Middle frontal gyrus (tissue), 1 donor: ENCODE measurements around the gene FAM131B.

Experiments
- DNase-seq: peaks from one replicate; pipeline ENCODE4 v3.0.0-alpha.2; 2015; ENCODE audit warnings: low spot score; ENCODE audit errors: extremely low spot score

Gene FAM131B

DNA sequence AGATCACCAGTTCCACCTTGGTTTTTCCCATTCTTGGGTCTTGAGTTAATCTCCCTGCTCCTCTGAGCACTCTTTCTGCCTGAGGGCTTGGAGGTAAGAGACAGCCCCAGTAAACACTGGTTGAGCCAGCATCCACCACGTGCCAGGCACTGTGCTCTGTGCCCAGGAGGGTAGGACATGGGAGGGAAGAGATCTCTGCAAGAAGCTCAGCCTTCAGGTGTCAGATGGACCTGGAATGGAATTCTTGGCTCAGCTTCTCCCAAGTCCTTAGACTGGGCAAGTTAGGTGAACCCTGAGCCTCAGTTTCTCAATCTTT, 21.1 kb upstream of the FAM131B start:
- no peak for DNase-seq

DNA sequence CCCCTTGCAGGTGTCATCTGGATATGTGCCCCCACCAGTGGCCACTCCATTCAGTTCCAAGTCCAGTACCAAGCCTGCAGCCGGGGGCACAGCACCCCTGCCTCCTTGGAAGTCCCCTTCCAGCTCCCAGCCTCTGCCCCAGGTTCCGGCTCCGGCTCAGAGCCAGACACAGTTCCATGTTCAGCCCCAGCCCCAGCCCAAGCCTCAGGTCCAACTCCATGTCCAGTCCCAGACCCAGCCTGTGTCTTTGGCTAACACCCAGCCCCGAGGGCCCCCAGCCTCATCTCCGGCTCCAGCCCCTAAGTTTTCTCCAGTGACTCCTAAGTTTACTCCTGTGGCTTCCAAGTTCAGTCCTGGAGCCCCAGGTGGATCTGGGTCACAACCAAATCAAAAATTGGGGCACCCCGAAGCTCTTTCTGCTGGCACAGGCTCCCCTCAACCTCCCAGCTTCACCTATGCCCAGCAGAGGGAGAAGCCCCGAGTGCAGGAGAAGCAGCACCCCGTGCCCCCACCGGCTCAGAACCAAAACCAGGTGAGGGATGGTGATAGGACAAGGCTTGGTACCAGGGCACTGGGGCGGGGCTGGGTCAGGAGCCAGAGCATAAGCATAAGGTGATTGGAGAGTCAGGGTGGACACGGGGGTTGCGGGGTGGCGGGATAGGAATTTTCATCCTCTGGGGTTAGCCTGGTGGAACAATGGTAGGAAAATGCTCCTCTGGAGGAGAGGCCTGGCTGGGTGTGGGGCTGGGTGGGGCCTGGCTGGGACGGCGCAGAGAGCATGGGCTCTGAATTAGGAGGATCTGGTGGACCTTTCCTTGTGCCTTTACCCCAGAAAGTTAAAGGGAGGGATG, 20.5 kb upstream of the FAM131B start:
- no peak for DNase-seq

DNA sequence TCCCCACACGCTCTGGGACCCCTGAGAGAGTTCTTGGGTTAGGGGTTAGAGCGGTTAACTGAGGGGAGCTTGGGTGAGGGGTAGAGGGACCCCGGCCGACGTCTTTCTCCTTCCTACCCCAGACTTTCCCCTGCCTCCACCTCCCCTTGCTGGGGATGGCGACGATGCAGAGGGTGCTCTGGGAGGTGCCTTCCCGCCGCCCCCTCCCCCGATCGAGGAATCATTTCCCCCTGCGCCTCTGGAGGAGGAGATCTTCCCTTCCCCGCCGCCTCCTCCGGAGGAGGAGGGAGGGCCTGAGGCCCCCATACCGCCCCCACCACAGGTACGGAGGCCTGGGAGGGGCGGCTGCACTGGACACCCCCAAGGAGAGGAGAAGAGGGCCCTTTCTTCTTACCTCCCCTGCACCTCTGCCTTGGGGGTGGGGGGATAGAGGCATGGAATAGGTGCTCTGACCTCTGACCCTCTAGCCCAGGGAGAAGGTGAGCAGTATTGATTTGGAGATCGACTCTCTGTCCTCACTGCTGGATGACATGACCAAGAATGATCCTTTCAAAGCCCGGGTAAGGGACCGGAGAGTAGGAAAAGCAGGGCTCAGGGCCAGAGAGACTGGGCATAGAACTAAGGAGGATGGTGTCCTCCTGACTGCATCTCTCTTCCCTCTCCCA, 19.7 kb upstream of the FAM131B start:
- no peak for DNase-seq

DNA sequence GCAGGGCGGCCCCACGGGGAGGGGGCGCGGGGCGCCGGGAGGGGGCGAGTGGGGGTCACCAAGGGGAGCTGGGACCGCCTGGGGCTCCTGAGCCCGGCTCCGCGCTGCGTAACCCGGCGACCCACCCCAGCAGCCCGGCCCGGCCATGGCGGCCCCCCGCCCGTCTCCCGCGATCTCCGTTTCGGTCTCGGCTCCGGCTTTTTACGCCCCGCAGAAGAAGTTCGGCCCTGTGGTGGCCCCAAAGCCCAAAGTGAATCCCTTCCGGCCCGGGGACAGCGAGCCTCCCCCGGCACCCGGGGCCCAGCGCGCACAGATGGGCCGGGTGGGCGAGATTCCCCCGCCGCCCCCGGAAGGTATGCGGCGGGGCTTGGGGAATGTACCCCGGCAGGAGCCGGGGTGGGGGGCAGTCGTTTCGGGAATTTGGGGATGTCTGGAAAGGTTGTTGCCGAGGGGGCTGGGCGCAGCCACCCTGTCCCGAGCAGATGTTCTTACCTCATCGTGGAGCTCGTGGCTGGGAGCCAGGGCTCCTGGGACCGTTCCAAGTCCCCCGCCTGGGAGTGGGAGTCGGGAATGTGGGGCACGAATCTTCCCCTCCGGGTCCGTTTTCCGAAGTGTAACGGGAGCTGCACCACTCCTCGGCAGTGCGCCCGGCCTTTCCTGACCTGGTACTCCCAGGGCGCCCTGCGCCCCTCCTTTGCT, 19.1 kb upstream of the FAM131B start:
- no peak for DNase-seq

DNA sequence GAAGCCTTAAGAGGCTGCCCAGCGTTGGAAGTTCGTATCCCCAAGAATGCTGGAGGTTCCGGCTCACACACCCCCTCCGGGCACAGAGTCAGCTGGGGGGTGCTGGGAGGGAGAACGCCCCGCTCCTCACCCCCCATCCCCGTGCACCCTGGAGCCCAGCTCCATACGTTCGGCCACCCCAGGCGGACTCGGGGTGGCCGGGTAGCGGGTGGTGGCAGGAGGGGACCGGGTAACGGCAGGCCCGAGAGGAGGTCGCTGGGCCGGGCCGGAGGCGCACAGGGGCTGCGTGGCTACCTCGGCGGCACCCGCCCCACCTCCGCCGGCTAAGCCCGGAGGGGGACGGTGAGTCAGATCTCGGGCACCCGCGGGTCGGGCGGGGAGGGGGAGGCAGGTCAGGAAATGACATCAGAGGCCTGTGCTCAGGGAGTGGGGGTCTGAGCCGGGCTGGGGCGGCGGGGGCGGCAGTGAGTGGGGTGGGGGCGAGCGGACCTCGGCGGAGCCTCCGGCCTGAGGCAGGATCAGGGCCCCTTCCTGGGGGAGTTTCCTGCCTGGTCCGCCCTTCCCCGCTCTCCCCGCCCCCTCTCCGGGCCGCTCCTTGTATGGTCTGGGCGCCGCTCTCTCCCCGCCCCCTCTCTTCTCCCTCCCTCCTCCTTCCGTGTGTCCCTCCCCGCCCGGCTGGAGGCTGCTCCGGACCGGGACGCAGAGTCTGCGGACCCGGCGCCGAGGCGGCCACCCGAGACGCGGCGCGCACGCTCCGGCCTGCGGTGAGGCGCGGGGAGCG, 18.3 kb upstream of the FAM131B start, which contains the start of gene ZYX:
Gene ZYX, plus strand, starts transcription at position 700 of the 781 bp plus-strand sequence. CDS start 227 bp downstream, outside the sequence.
- no peak for DNase-seq

DNA sequence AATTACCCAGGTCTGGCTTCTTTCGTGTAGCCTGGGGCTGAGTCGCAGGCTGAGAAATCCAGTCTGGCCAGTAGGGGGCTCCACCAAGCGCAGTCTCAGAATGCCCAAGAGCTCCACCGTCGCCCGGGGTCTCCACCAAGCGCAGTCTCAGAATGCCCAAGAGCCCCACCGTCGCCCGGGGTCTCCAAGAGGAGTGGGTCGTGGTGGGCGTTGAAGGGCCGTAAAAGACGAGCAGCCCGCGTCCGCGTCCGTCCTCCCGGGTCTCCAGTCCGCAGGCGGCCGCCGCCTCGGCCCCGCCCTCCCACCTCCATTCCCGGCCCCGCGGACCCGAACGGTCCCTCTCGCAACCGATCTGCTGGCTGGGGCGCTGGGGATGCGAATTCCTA, 17.7 kb upstream of the FAM131B start:
- DNase-seq = peak; percentile 66

DNA sequence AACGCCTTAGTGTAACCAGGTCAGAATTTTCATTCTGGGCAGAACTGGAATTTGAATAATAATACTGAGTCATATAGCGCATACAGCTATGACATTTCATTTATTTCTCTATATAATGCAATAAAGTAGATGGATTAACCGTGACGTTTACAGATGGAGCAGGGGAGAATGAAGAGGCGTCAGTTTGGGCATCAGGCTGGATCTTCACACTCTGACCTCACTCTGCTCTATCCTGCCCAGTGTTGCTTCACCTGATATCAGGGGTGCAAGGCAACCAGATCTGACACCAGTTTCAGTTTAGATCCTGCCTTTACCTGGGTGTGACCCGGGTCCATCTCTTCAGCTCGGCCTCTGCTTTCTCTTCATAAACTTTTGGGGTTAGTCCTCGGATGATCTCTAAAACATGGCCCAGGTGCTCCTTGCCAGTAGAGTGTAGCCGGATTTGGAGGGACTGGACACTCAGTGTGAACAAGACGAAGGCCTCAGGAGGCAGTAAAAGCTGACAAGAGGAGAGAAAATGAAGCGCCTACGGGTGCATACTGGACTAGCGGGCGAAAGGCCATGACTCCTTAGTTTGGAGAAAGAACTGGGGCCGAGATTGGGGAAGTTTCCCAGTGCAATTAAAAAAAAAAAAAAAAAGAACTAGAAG, 17.2 kb upstream of the FAM131B start:
- DNase-seq = no peak

DNA sequence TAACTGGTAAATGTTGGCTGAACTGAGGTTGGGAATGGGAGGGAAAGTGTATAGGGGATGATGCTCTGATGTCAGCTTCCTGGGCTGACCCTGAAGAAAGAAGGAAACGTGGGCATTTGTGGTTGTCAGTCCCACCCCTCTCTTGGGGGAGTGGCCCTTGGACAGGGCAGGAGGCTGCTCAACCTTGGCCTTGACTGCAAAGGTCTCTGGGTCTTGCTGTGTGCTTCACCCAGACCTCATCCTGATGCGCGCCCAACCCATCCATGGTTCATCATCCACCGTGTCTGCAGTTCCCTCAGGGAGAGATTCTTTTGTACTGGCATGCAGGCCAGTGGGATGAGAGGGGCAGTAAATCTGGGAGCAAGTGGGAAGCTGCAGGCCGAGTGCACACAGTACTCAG, 13.9 kb upstream of the FAM131B start:
- no peak for DNase-seq

DNA sequence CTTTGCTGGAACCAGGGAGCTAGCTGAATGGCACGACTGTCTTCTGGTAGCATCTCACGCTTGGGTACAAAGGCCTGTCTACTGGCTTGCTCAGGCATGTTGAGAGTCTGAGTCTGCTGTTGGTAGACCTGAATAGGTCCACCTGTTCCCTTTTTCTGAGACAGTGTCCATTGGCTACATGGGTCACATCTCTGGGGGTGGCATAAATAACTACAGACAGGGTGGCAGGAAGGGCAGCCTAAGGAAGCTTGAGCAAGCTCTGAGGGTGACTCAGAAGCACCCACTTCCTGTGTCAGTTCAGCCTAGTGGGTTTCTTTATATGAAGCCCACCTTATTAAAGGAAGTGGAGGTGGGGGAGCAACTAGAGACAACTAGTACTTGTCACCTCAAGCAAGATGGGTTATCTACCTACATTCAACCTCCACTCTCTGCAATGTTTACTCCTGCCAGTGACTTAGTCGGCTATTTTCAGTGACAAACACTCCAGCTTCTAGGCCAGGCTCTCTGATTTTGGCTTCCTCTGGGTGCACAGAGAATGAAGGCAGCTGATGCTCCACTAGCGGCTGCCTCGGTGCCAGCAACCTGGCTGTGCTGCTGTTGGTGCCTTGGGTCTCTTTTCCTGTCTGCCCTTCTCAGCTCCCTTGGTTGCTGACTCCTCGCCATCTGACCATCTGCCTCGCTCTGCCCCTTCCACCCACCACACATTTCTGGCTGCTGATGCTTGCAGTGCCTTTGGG, 13.0 kb upstream of the FAM131B start:
- no peak for DNase-seq

DNA sequence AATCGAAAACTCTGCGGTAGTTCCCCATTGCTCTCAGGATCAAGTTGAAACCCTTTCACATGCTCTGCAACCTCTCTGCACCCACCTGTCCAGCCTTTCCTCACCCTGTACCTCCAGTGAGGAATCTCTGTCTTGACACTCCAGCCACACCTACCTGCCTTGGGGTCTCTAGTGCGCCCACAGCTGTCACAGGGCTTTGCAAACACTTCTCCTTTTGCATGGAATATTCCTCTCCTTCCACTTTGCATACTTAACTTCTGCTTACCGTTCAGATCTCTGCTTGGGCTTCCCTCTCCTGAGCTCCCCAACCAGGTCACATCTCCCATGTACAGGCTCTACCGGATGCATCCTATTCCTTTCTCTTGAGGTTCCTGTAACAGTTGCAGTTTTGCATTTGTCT, 12.0 kb upstream of the FAM131B start:
- no peak for DNase-seq

DNA sequence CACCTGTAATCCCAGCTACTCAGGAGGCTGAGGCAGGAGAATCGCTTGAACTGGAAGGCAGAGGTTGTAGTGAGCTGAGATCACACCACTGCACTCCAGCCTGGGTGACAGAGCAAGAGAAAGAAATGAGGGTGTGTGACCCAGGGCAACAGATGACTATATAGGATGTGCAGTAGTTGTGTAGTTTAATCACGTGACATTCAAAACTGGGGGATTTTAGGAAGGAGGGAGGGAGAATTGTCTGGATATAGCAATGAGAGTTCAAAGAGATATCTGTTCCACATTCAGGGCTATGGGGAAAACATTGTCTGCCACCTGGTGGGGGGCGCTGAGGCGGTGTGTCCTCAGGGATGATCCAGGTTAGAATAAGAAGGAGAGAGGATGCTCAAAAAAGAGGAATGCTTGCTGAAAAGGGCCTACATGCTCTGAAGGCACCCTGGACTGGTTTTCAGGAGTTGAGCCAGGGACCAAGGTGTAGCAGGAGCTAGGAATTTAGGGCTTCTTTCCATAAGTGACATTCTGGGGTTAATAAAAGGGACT, 10.8 kb upstream of the FAM131B start:
- DNase-seq = no peak

DNA sequence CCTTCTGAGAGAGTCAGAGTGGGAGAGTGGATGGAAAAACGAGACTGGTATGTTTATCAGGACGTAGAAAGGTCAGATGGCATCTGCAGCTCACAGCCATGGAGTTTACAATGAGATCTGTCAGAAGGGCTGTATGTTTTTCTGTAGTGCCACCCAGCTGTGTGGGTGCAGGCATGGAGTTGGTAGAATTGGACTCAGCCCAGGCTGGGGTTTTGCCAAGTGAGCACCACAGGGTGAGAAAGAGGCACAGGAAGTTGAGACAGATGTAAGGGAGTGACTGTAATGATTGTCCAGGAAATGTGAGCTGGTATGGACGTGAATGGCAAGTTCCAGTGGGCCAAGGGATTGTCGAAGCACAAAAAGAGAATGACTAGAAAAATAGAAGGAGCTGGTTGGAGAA, 9.6 kb upstream of the FAM131B start:
- peak; percentile 61 for DNase-seq

DNA sequence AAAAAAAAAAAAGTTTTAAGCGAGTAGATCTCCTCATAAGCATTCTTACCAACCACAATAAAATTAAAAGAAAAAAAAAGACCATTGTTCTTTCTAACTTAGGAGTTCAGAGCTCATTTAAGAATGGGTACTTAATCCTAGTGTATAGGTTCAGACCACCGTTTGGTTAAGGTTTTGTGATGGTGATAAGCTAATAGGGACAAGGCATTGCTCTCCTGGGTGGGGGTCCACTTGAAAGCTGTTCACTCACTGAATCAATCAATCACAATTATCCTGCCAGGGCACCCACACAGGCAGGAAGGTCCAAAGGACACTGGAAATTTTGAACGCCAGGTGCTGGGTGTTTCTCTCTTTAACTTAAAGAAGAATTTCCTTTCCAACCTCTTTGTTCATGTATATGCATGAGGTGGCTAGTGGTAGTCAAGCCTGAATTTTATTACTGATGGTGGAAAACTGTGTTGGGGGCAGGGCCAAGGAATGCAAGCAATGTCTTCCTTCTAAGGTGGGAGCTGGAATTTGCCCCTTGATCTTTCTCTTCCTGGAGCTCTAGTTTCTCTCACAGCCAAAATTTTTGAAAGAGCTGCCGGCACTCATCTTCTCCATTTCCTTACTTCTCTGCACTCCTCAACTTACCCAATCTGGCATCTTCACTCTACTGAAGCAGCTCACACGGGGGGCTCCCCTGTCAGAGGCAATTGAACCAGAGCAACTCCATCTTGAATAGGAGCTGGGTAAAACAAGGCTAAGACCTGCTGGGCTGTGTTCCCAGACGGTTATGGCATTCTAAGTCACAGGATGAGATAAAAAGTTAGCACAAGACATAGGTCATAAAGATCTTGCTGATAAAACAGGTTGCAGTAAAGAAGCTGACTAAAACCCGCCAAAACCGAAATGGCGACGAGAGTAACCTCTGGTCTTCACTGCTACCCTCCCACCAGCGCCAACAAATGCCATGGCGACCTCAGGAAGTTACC, 7.5 kb upstream of the FAM131B start:
- DNase-seq = no peak

DNA sequence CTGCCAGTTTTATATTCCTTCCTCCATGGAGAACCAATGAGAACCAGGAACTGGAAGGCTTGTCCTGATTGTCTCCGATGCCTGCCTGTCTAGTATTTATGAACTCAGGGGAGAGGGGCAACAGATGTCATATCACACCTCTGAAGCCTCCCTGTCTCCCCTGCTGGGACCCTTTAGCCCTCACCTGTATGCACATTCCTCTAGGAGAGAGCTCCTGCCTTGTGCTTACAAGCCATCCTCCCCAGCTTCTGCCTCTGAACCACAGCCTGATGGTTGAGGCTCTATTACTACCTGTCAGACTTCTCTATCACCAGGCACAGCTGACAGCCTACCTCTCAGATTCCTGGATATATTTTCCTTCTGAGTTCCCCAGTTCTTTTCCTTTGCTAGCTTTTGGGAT, 5.9 kb upstream of the FAM131B start:
- no peak for DNase-seq

DNA sequence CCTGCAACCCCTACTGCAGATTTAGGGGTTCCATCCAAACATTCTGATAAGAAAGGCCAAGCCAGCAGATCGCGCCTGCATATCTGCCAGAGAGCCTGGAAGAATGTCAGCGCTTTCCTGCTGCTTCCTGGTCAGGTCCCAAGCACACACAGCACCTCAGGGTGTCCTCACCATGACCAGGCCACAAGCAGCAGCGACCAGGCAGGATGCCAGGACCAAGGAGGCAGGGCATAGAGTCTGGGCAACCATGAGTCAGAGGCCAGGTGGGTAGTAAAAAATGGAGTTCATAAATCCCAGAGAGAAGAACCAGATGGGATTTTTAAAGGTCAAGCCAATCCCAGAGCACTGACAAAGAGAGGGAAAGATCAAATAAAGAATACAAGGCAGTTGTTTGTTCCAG, 5.5 kb upstream of the FAM131B start:
- no peak for DNase-seq

DNA sequence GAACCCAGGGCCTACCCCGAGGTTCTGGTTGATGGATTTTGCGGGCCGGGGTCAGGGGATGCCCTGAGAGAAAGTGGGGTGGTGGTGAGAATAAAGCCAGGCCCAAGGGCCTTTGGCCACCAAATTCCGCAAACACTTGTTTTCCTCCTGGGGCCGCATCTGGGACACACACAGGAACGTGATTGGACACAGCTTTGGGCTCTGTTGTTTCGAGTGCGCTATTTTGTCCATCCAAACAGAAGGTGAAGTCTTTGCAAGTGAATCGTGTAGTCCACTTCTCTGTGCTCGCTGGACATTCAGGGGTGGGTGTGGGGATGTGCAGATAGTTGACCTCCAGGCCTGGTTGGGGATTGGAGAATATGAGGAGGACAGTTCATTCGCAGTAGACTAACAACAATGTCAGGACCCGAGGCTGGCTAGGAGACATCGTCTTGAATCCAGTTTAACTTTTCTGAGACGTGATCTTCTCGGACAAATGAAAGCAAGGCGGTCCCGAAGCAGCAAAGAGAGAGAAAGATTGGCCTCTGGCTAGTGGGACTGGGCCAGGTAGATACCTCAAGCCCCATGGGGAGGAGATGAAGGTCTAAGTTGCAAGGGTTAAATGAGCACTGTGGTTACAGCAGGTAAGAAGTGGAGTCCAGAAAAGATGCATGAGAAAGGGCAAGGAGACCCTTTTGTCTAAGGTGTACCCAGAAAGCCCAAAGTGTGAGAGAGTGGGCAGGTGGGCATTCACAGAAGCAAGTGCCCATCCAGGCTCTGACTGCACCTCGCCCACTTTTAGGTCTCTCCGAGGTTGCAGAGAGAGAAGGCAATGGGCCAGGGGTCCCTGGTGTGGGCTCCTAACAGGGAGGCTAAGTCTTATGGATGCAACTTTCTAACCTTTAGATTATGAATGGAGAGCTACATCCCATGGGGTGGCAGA, 764 bp upstream of the FAM131B start:
- no peak for DNase-seq

DNA sequence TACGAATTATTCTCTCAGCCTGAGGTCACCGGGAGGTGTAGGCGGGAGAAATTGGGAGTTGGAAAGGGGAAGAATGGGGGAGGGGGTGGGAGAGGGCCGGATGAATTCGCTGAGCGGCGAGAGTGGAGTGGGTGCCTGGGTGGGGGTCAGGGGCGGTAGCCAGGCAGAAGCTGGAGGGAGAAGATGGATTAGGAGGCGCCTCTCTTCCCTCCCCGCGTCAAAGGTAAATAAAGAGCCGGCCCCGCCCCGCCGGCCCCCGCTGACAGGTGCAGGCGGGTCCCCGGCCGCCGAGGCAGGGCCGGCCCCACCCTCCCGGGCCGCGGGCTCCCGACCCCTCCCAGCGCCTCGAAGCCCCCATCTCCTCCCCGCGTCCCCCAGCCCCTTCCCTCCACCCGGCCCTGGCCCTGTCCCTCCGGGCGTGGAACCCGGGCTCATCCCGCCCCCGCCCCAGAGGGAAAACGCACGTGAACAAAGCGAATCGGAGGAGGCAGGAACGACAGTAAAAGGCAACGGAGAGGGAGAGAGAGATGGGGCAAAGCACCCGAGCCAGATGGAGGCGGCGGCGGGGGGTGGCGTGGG, 872 bp downstream of the FAM131B start:
- no peak for DNase-seq
